Thoracic aorta (tissue), 2 donors: Measurements from ENCODE around the gene DSTYK. TPM values are rescaled to one million over a fixed set of nuclear protein-coding genes. Genes with fewer than 3 reads are reported as not detected.

Experiments
- ATAC-seq: fragments of 150-250 bp; one replicate; pipeline ENCODE4 v1.8.0; 2017; ENCODE audit warnings: low read depth; ENCODE audit not compliant: insufficient number of reproducible peaks, low FRiP score
- DNase-seq: peaks from one replicate; pipeline ENCODE4 v3.0.0-alpha.2; 2020; ENCODE audit warnings: low spot score
- H3K27ac ChIP-seq, 2 donors: fragments of 200-600 bp; sonication (generic); 1 replicate in 1 of 2; 2 replicates in 1 of 2; pipeline ENCODE4 v1.5.1; 2016; ENCODE audit warnings: mild to moderate bottlenecking in 2 of 2, moderate library complexity in 2 of 2
- H3K27me3 ChIP-seq: fragments of 200-600 bp; sonication (generic); replicated peaks from 2 replicates; pipeline ENCODE4 v1.6.0; 2016; ENCODE audit warnings: mild to moderate bottlenecking; ENCODE audit not compliant: insufficient read depth
- H3K36me3 ChIP-seq: fragments of 200-600 bp; sonication (generic); one replicate; pipeline ENCODE4 v1.5.1; 2016
- H3K4me1 ChIP-seq, 2 donors: fragments of 200-600 bp; sonication (generic); 1 replicate in 1 of 2; 2 replicates in 1 of 2; pipeline versions ENCODE4 v1.5.1 to v1.6.0; 2016; ENCODE audit warnings: low read depth in 2 of 2, mild to moderate bottlenecking in 1 of 2; ENCODE audit not compliant: control insufficient read depth in 1 of 2
- H3K4me3 ChIP-seq: fragments of 200-600 bp; sonication (generic); 2 replicates; pipeline ENCODE4 v1.5.1; 2016; ENCODE audit warnings: mild to moderate bottlenecking
- H3K9me3 ChIP-seq: fragments of 200-600 bp; sonication (generic); 2 replicates; pipeline ENCODE4 v1.5.1; 2016
- total RNA-seq, 2 donors: library from RNA; depleted of rRNA; stranded (reverse); fragments of >200 nt; gene quantifications; one replicate each; pipeline versions ENCODE4 v1.1.0 to v1.2.3, GENCODE V29; 2016
- TF ChIP-seq, protein P1 (sequence below): fragments of 200-600 bp; sonication (generic); IDR thresholded peaks from one replicate; pipeline ENCODE4 v1.5.1; 2019; ENCODE audit warnings: antibody characterized with exemption

DSTYK gene
- total RNA-seq, 2 donors from 2014 or later = 12.9 to 14.4 TPM

DNA sequence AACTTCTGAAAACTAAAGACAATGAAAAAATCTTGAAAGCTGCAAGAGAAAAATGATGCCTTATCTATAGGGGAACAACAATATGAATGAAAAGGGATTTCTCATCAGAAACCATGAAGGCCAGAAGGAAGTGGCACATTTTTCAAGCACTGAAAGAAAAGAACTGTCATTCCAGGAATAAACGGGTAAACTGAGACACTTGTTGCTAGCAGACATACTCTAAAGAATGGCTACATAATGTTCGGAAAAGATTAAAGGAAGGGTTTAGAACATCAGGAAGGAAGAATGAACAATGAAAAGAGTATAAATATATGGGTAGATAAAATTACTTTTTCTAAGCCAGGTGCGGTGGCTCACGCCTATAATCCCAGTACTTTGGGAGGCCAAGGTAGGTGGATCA lies 104.2 kb downstream of the DSTYK start:
- H3K9me3 ChIP-seq = no peaks in the 10 kb centered on the region
- TF ChIP-seq, protein P1, sequence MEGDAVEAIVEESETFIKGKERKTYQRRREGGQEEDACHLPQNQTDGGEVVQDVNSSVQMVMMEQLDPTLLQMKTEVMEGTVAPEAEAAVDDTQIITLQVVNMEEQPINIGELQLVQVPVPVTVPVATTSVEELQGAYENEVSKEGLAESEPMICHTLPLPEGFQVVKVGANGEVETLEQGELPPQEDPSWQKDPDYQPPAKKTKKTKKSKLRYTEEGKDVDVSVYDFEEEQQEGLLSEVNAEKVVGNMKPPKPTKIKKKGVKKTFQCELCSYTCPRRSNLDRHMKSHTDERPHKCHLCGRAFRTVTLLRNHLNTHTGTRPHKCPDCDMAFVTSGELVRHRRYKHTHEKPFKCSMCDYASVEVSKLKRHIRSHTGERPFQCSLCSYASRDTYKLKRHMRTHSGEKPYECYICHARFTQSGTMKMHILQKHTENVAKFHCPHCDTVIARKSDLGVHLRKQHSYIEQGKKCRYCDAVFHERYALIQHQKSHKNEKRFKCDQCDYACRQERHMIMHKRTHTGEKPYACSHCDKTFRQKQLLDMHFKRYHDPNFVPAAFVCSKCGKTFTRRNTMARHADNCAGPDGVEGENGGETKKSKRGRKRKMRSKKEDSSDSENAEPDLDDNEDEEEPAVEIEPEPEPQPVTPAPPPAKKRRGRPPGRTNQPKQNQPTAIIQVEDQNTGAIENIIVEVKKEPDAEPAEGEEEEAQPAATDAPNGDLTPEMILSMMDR = no peak
- peaks cover 50% of the 10 kb centered on the region for H3K36me3 ChIP-seq
- no peak overlapping the region for H3K27ac ChIP-seq
- no peaks in the 10 kb centered on the region for H3K4me1 ChIP-seq
- no peak overlapping the region for H3K4me3 ChIP-seq
- H3K27me3 ChIP-seq = no peaks in the 10 kb centered on the region
- DNase-seq = no peak
- ATAC-seq = no peak

DNA sequence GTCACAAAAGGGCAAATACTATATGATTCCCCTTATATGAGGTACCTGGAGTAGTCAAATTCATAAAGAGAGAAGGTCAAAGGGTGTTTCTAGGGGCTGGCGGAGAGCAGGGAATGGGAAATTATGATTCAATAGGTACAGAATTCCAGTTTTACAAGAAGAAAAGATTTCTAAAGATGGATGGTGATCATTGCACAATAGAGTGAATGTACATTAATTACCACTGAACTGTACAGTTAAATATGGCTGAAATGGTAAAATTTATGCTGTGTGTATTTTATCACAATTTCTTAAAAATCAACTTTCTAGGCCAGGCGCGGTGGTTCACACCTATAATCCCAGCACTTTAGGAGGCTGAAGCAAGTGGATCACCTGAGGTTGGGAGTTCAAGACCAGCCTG lies 109.1 kb downstream of the DSTYK start:
- H3K36me3 ChIP-seq = peaks cover 74% of the 10 kb centered on the region
- TF ChIP-seq, protein P1 = no peak
- DNase-seq = no peak
- H3K4me1 ChIP-seq = no peaks in the 10 kb centered on the region
- H3K4me3 ChIP-seq = no peak overlapping the region
- no peaks in the 10 kb centered on the region for H3K9me3 ChIP-seq
- H3K27me3 ChIP-seq = no peaks in the 10 kb centered on the region
- no peak for ATAC-seq
- no peak overlapping the region for H3K27ac ChIP-seq

DNA sequence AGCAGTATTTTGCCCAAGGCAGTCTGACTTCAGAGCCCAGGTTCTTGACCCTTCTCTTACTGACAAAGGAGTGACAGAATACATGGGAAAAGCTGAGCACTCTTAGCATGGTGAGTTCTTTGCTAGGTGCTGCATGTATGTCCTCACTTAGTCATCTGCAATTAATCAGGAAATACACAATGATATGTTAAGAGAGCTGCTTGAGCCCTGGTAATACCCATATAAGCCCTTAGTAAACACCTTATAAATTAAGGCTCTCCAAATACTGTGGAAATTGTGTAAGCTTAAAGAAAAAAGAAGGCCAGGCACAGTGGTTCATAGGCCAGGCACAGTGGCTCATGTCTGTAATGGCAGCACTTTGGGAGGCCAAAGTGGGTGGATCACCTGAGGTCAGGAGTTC lies 113.3 kb downstream of the DSTYK start:
- Histone ChIP-seq H3K4me3 (no peak overlapping the region), H3K9me3 (no peaks in the 10 kb centered on the region), H3K27me3 (no peaks in the 10 kb centered on the region), H3K4me1 (no peaks in the 10 kb centered on the region), H3K27ac (no peak overlapping the region), H3K36me3 (peaks cover 68% of the 10 kb centered on the region)
- TF ChIP-seq, protein P1 = no peak
- DNase-seq (no peak), ATAC-seq (no peak)

DNA sequence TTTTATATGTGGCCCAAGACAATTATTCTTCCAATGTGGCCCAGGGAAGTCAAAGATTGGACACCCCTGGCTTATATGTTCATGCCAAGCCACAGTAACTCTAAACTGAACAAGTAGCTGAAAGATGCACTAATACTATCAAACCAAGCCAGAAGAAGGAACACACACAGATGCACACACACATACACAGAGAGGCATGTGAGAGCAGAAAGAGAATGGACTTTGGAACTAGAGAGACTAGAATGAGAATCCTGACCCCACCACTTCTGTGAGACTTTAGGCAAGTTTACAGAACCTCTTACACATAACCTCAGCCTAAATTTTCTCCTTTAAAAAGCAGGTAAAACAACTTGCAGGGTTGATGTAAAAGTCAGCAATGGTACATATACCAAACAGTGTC lies 116.1 kb downstream of the DSTYK start:
- Histone ChIP-seq H3K36me3 (peaks cover 64% of the 10 kb centered on the region), H3K27me3 (no peaks in the 10 kb centered on the region), H3K27ac (no peak overlapping the region), H3K4me3 (no peak overlapping the region), H3K4me1 (no peaks in the 10 kb centered on the region), H3K9me3 (no peaks in the 10 kb centered on the region)
- no peak for DNase-seq
- ATAC-seq = no peak
- TF ChIP-seq, protein P1 = no peak

Other genes starting within 250 kb of the DSTYK start
- gene CNTN2, start 168.5 kb downstream of the DSTYK start, total RNA-seq = 1 to 10 TPM in 1 of 2 donors, under 1 TPM in 1; 0.68 to 1.4 TPM
- under 1 TPM; 0.41 to 0.85 TPM for gene TMEM81, start 127.2 kb downstream of the DSTYK start, total RNA-seq
- 10 to 100 TPM in 1 of 2 donors, 1 to 10 TPM in 1; 9.2 to 13.5 TPM for gene RBBP5, start 89.7 kb downstream of the DSTYK start, total RNA-seq
- 1 to 10 TPM; 6.8 to 8.9 TPM for gene TMCC2, start 16.2 kb upstream of the DSTYK start, total RNA-seq
- 1 to 10 TPM in 1 of 2 donors, under 1 TPM in 1; 0.78 to 1.5 TPM for gene NUAK2, start 110.0 kb upstream of the DSTYK start, total RNA-seq
- not detected for gene KLHDC8A, start 145.2 kb upstream of the DSTYK start, total RNA-seq
- gene LEMD1, start 210.4 kb upstream of the DSTYK start, total RNA-seq = not detected
- not detected for gene BLACAT1, start 244.3 kb upstream of the DSTYK start, total RNA-seq